VCaP (cell line): ENCODE results near the gene LIPN.

Source experiments
- H3K27ac ChIP-seq: fragments of 450-650 bp; 2 replicates; pipeline ENCODE4 v1.5.1; 2017
- TF ChIP-seq, protein P1 (sequence below): fragments of 450-650 bp; conservative IDR thresholded peaks from 2 replicates; pipeline ENCODE4 v1.5.1; 2017; ENCODE audit warnings: mild to moderate bottlenecking, moderate library complexity

Gene LIPN

DNA sequence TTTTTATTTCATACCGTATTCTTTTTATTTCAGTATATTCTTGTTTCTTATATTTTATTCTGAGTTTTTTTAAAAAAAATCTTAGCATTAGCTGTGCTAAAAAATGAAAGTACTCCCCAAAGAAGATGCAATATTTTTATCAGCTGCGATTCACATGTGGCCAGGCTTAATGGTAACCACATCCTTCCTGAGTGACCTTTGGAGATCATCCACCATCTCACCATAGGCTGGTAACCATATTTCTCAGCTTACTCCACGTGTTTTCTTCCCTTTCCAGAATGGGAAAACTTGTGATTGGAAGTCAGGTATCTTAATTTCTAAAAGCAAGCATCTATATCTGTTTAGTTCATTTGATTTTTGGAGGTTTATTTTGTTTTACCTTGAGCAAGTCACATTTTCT, 23.9 kb downstream of the LIPN start:
- TF ChIP-seq, protein P1, sequence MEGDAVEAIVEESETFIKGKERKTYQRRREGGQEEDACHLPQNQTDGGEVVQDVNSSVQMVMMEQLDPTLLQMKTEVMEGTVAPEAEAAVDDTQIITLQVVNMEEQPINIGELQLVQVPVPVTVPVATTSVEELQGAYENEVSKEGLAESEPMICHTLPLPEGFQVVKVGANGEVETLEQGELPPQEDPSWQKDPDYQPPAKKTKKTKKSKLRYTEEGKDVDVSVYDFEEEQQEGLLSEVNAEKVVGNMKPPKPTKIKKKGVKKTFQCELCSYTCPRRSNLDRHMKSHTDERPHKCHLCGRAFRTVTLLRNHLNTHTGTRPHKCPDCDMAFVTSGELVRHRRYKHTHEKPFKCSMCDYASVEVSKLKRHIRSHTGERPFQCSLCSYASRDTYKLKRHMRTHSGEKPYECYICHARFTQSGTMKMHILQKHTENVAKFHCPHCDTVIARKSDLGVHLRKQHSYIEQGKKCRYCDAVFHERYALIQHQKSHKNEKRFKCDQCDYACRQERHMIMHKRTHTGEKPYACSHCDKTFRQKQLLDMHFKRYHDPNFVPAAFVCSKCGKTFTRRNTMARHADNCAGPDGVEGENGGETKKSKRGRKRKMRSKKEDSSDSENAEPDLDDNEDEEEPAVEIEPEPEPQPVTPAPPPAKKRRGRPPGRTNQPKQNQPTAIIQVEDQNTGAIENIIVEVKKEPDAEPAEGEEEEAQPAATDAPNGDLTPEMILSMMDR, result no peak
- H3K27ac ChIP-seq, result no peak overlapping the region

DNA sequence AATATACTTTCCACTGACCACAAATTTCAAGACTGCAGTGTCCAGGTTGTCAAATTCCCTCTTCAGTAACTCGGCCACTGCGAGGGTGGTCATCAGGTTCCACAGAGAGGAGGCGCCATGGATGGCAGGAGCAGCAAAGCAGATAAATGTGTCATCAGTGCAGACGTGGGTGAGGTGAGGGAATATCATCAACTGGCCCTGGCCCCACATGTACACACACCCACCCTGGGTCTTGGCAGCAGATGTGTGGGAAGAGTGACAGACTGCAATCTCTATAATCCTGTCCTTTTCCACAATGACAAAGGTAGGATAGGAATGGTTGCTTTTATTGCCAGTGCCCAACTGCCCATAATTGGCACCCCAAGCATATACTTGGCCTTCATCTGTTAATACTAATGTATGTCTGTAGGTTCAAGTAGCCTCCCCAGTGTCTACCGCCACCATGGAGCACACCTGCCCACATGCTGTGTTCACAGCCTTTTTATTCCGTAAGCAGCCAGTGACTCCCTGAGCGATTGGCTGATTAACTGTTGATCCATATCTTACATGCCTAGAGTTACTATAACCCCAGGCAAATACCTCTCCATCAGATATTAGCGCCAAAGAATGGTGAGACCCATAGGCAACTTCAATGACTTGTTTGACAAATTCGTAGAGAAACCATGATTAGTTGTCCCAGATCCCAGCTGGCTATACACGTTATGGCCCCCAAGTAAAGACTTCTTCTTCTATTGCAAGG, 26.4 kb downstream of the LIPN start:
- TF ChIP-seq, protein P1, result no peak
- no peak overlapping the region for H3K27ac ChIP-seq

DNA sequence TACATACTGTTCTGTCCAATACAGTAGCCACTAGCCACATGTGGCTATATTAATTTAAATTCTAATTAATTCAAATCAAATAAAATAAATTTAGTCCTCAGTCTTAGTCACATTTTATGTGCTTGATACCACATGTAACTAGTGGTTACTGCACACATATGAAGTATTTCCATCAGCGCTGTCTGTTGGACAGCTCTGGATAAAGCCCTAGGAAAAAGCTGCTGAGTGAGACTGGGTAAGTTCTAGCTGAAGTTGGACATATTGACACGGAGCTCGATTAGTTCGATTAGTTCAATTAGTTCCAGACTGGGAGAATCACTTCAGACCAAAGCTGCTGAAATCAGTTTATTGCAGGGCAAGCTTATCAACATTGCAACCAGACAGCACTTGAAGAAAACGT, 27.6 kb downstream of the LIPN start:
- TF ChIP-seq, protein P1, result no peak
- no peak overlapping the region for H3K27ac ChIP-seq

DNA sequence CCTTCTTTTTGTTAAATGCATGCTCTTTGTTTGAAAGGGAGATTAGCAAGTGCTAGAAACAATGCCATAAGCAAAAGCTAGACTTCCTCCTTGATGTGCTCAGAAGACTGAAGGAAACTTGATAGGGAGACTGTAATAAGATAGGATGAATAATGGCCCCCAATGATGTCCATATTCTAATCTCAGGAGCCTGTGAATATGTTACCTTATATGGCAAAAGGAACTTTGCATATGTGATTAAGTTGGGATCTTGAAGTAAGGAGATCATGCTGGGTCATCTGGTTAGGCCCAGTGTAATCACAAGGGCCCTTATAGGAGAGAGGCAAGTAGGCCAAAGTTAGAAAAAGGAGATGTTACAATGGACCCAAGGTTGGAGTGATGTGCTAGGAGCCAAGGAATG, 29.1 kb downstream of the LIPN start:
- TF ChIP-seq, protein P1, result no peak
- H3K27ac ChIP-seq, result no peak overlapping the region

DNA sequence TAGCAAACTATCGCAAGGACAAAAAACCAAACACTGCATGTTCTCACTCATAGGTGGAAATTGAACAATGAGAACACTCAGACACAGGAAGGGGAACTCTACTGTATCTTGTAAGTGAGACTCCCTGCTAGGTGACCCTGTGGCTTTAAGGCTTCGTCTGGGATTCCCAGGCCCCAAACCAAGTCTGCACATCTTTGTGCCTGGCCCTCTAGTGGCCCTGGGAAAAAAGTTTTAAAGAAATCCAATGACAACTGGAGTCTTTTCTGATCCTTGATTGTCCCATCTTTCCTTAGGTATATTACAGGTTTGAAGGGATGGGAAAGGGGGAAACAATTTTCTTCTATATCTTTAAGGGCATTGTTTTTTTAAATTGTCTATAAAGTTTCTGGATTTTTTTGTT, 32.1 kb downstream of the LIPN start:
- no peak overlapping the region for H3K27ac ChIP-seq
- TF ChIP-seq, protein P1, result peak; percentile 80

DNA sequence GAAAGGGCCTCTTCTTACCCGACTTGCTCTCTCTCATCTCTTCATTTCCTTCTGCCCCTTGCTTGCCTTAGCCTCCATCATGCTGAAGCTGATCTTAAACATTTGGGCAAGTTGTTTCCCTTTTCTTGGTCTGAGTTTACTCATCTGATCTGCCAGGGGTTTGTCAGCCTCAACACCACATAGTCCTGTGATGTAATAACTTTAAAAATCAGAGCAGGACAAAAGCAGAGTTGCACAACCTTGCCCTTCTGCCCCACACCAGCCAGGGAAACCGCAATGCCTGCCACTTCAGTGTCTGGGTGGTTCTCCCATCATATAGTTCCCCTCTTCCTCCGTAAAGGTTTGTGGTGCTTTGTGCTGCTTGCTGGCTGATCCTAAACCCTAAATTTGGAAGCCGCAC, 32.8 kb downstream of the LIPN start:
- TF ChIP-seq, protein P1, result no peak
- H3K27ac ChIP-seq, result no peak overlapping the region

DNA sequence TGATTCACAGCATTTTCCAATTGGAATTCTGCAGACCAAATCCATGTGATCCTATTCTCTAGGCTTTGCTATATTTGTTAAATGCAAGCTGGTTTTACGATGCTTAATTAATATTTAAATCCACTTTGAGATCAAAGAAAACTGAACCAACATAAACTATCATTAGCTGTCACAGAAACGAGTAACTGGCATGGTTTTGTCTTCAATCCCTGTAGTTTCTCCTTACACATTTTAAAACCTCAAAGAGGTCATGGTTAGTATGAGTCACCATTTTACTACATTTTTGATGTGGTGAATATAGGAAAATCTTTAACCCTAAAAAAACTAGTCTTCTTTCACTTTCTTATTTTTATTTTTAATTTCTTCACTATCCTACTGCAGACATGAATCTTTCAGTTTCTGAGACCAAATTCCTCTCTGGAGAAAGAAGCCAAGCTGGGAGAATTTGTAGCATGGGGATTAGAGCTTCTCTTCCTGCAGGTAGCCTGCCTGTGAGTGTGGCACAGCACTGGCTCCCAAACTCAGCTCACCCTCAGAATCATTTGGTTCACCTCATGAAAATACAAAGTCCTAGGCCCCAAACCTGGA, 34.0 kb downstream of the LIPN start:
- TF ChIP-seq, protein P1, result no peak
- H3K27ac ChIP-seq, result no peak overlapping the region
